OCI-M2 (cell line): Measurements from ENCODE around the gene CDSN.

Source experiments
- DNase-seq: peaks from one replicate; lab custom pipeline; 2025; ENCODE audit not compliant: unreplicated experiment; lab: John Stamatoyannopoulos, UW

Gene CDSN

GRCh38 chr6:31116661-31117385 is 3.4 kb downstream of the CDSN start:
- DNase-seq = no peak

- no peak for DNase-seq
Observed at GRCh38 chr6:31115941-31116560, 4.2 kb downstream of the CDSN start.

- DNase-seq = no peak
Observed at GRCh38 chr6:31114970-31115849, 5.0 kb downstream of the CDSN start.

GRCh38 chr6:31114541-31114878 is 5.7 kb downstream of the CDSN start, which contains the start of gene PSORS1C1:
TSS of gene PSORS1C1 (plus strand) at chr6:31114800. CDS start at chr6:31129633, 14,833 bp downstream.
- no peak for DNase-seq

- no peak for DNase-seq
Observed at GRCh38 chr6:31113861-31114540, 6.2 kb downstream of the CDSN start.

- DNase-seq = no peak
Observed at GRCh38 chr6:31112478-31112877, 7.8 kb downstream of the CDSN start, which contains the start of gene C6orf15. TSS of gene C6orf15 (minus strand) at chr6:31112575. CDS start at chr6:31112555, 20 bp downstream.

GRCh38 chr6:31111712-31112111 is 8.5 kb downstream of the CDSN start:
- no peak for DNase-seq

- DNase-seq = no peak
Observed at GRCh38 chr6:31110825-31111582, 9.2 kb downstream of the CDSN start.

GRCh38 chr6:31107052-31107451 is 13.2 kb downstream of the CDSN start:
- DNase-seq = no peak

GRCh38 chr6:31103136-31103535 is 17.1 kb downstream of the CDSN start:
- DNase-seq = no peak

- no peak for DNase-seq
Observed at GRCh38 chr6:31098449-31098938, 21.8 kb downstream of the CDSN start.

- DNase-seq = no peak
Observed at GRCh38 chr6:31096656-31097055, 23.6 kb downstream of the CDSN start.

- no peak for DNase-seq
Observed at GRCh38 chr6:31096215-31096614, 24.0 kb downstream of the CDSN start.

- no peak for DNase-seq
Observed at GRCh38 chr6:31094389-31094881, 25.8 kb downstream of the CDSN start.

GRCh38 chr6:31092769-31093505 is 27.3 kb downstream of the CDSN start:
- no peak for DNase-seq

- no peak for DNase-seq
Observed at GRCh38 chr6:31092238-31092637, 28.0 kb downstream of the CDSN start.

- no peak for DNase-seq
Observed at GRCh38 chr6:31091680-31092079, 28.6 kb downstream of the CDSN start.

GRCh38 chr6:31090973-31091364 is 29.3 kb downstream of the CDSN start:
- no peak for DNase-seq

- no peak for DNase-seq
Observed at GRCh38 chr6:31090275-31090972, 29.8 kb downstream of the CDSN start.
